Smooth muscle cell (in vitro differentiated cells): Measurements from ENCODE around the gene FAM180A. TPM values are rescaled to one million over a fixed set of nuclear protein-coding genes. Genes with fewer than 3 reads are reported as not detected.

ENCODE experiments used
- DNase-seq: peaks from one replicate; lab custom pipeline; 2025; ENCODE audit not compliant: unreplicated experiment; lab: John Stamatoyannopoulos, UW
- H2AFZ ChIP-seq: fragments of 200-600 bp; sonication (generic); 2 replicates; pipeline ENCODE4 v1.6.0; 2016; ENCODE audit warnings: antibody characterized with exemption, low read depth, mild to moderate bottlenecking
- H3F3A ChIP-seq: fragments of 200-600 bp; sonication (generic); 2 replicates; pipeline ENCODE4 v1.6.0; 2017; ENCODE audit warnings: antibody characterized with exemption, low read depth
- H3K27ac ChIP-seq: fragments of 200-600 bp; sonication (generic); 2 replicates; pipeline ENCODE4 v1.5.1; 2016; ENCODE audit warnings: low read depth, mild to moderate bottlenecking
- H3K27me3 ChIP-seq: fragments of 200-600 bp; sonication (generic); 2 replicates; pipeline ENCODE4 v1.6.1; 2016; ENCODE audit warnings: low read depth, mild to moderate bottlenecking
- H3K36me3 ChIP-seq: fragments of 200-600 bp; sonication (generic); 2 replicates; pipeline ENCODE4 v1.5.1; 2016; ENCODE audit warnings: low read depth
- H3K4me1 ChIP-seq: fragments of 200-600 bp; sonication (generic); 2 replicates; pipeline ENCODE4 v1.5.1; 2016; ENCODE audit warnings: low read depth
- H3K4me2 ChIP-seq: fragments of 200-600 bp; sonication (generic); 2 replicates; pipeline ENCODE4 v1.6.0; 2016; ENCODE audit warnings: mild to moderate bottlenecking
- H3K4me3 ChIP-seq: fragments of 200-600 bp; sonication (generic); 2 replicates; pipeline ENCODE4 v1.5.1; 2016; ENCODE audit warnings: mild to moderate bottlenecking
- H3K79me2 ChIP-seq: fragments of 200-600 bp; sonication (generic); 2 replicates; pipeline ENCODE4 v1.6.0; 2016; ENCODE audit warnings: low read depth, mild to moderate bottlenecking
- H3K9ac ChIP-seq: fragments of 200-600 bp; sonication (generic); 2 replicates; pipeline ENCODE4 v1.6.0; 2016; ENCODE audit warnings: low read depth
- H3K9me3 ChIP-seq: fragments of 200-600 bp; sonication (generic); replicated peaks from 2 replicates; pipeline ENCODE4 v1.5.1; 2016; ENCODE audit warnings: low read depth
- H4K20me1 ChIP-seq: fragments of 200-600 bp; sonication (generic); 2 replicates; pipeline ENCODE4 v1.6.0; 2016; ENCODE audit warnings: low read depth
- CTCF ChIP-seq: fragments of 200-600 bp; sonication (generic); IDR thresholded peaks from 2 replicates; pipeline ENCODE4 v1.5.1; 2017; ENCODE audit warnings: borderline replicate concordance, mild to moderate bottlenecking, antibody characterized with exemption; ENCODE audit not compliant: insufficient read depth, poor library complexity, severe bottlenecking
- WGBS: methylation state at CpG from one replicate; pipeline ENCODE4 v1.1.7; 2016; ENCODE audit warnings: low lambda C conversion rate; 5-methylcytosine and 5-hydroxymethylcytosine counted together
- polyA plus RNA-seq: library from polyadenylated mRNA; unstranded; fragments of >200 nt; fragmentation: Nextera tagmentation; extraction: Ambion mirVana; gene quantifications from 2 replicates; pipeline ENCODE4 v1.2.1, GENCODE V29; 2016
- total RNA-seq: library from RNA; depleted of rRNA; stranded (reverse); fragments of >200 nt; gene quantifications from 2 replicates; pipeline ENCODE4 v1.2.3, GENCODE V29; 2014

FAM180A gene
- total and polyA plus RNA-seq, 2 experiments from 2014 or later, result 0.14 TPM; not detected in 1

GRCh38 chr7:135723411-135723810 lies 25.2 kb downstream of the FAM180A start:
- Histone ChIP-seq H4K20me1 (no peaks in the 10 kb centered on the region), H3F3A (no peaks in the 10 kb centered on the region), H3K79me2 (no peaks in the 10 kb centered on the region), H3K9ac (no peak overlapping the region), H3K4me3 (no peak overlapping the region), H2AFZ (no peak overlapping the region), H3K9me3 (no peaks in the 10 kb centered on the region), H3K4me1 (peaks cover 9% of the 10 kb centered on the region), H3K36me3 (no peaks in the 10 kb centered on the region), H3K27ac (no peak overlapping the region), H3K4me2 (no peak overlapping the region), H3K27me3 (no peaks in the 10 kb centered on the region)
- WGBS, result 74% methylated on average over 7 of the region's 7 CpGs
- TF ChIP-seq CTCF, result no peak
- no peak for DNase-seq

- no peak overlapping the region for H3K4me2 ChIP-seq
These were observed 27.3 kb downstream of the FAM180A start for GRCh38 chr7:135721198-135721820.

GRCh38 chr7:135719688-135720087 lies 28.9 kb downstream of the FAM180A start:
- 0% methylated on average over 1 of the region's 2 CpGs for WGBS

More at GRCh38 chr7:135721198-135721820, 27.3 kb downstream of the FAM180A start:
- no peak for TF ChIP-seq CTCF
- Histone ChIP-seq H2AFZ (no peak overlapping the region), H3K9me3 (no peaks in the 10 kb centered on the region), H3K4me1 (peaks cover 9% of the 10 kb centered on the region), H3F3A (peaks cover 6% of the 10 kb centered on the region), H3K79me2 (no peaks in the 10 kb centered on the region), H4K20me1 (no peaks in the 10 kb centered on the region), H3K4me3 (no peak overlapping the region), H3K36me3 (no peaks in the 10 kb centered on the region), H3K27ac (no peak overlapping the region), H3K9ac (no peak overlapping the region), H3K27me3 (no peaks in the 10 kb centered on the region)
- no peak for DNase-seq
- 97% methylated on average over 21 of the region's 21 CpGs for WGBS

More at GRCh38 chr7:135719688-135720087, 28.9 kb downstream of the FAM180A start:
- H3K4me2 ChIP-seq, result no peak overlapping the region
- no peaks in the 10 kb centered on the region for H3K9me3 ChIP-seq
- no peak for DNase-seq
- H2AFZ ChIP-seq, result no peak overlapping the region
- H3K4me1 ChIP-seq, result peaks cover 9% of the 10 kb centered on the region
- peaks cover 6% of the 10 kb centered on the region for H3F3A ChIP-seq
- no peak overlapping the region for H3K9ac ChIP-seq
- no peaks in the 10 kb centered on the region for H4K20me1 ChIP-seq
- H3K27me3 ChIP-seq, result no peaks in the 10 kb centered on the region
- H3K4me3 ChIP-seq, result no peak overlapping the region
- H3K36me3 ChIP-seq, result no peaks in the 10 kb centered on the region
- TF ChIP-seq CTCF, result no peak
- H3K79me2 ChIP-seq, result no peaks in the 10 kb centered on the region
- no peak overlapping the region for H3K27ac ChIP-seq
